Breast epithelium (tissue), 4 donors: Measurements from ENCODE around the gene SIK2. TPM values are rescaled to one million over a fixed set of nuclear protein-coding genes. Genes with fewer than 3 reads are reported as not detected.

Experiments used
- DNase-seq, 2 donors: peaks; one replicate each; pipeline ENCODE4 v3.0.0-alpha.2; 2019; ENCODE audit warnings: low spot score in 2 of 2
- H3K27ac ChIP-seq, 2 donors: fragments of 200-600 bp; sonication (generic) in 1 of 2; one replicate each; pipeline ENCODE4 v1.5.1; 2016 to 2019; ENCODE audit warnings: mild to moderate bottlenecking in 1 of 2
- H3K27me3 ChIP-seq, 2 donors: fragments of 200-600 bp; sonication (generic) in 1 of 2; one replicate each; pipeline versions ENCODE4 v1.5.1 to v1.6.0; 2017 to 2019; ENCODE audit warnings: control low read depth in 1 of 2, mild to moderate bottlenecking in 1 of 2
- H3K36me3 ChIP-seq: fragments of 200-600 bp; one replicate; pipeline ENCODE4 v1.5.1; 2019
- H3K4me1 ChIP-seq, 2 donors: fragments of 200-600 bp; sonication (generic); one replicate each; pipeline ENCODE4 v1.5.1; 2016 to 2019; ENCODE audit warnings: control low read depth in 1 of 2
- H3K4me3 ChIP-seq, 3 donors: fragments of 200-600 bp; sonication (generic); 1 replicate in 2 of 3; 2 replicates in 1 of 3; pipeline ENCODE4 v1.5.1; 2016 to 2019; ENCODE audit warnings: mild to moderate bottlenecking in 3 of 3, moderate library complexity in 2 of 3
- H3K9me3 ChIP-seq, 2 donors: fragments of 200-600 bp; sonication (generic) in 1 of 2; one replicate each; pipeline ENCODE4 v1.5.1; 2016 to 2019; ENCODE audit warnings: control low read depth in 1 of 2
- CTCF ChIP-seq, 3 donors: fragments of 450-650 bp; IDR thresholded peaks; one replicate each; pipeline ENCODE4 v1.5.1; 2016 to 2017; ENCODE audit warnings: antibody characterized with exemption in 3 of 3, mild to moderate bottlenecking in 3 of 3, moderate library complexity in 3 of 3
- POLR2A ChIP-seq: fragments of 450-650 bp; IDR thresholded peaks from one replicate; pipeline ENCODE4 v1.6.1; 2016; ENCODE audit warnings: antibody characterized with exemption, mild to moderate bottlenecking, moderate library complexity
- POLR2AphosphoS5 ChIP-seq, 3 donors: sonication (generic); formaldehyde crosslinking; IDR thresholded peaks; one replicate each; pipeline ENCODE4 v1.6.1; 2017; ENCODE audit warnings: antibody characterized with exemption in 3 of 3
- intact Hi-C: fragments of 100-400 bp; cut with DNase I; formaldehyde crosslinking; loops from one replicate; pipeline ENCODE4 v1.15.1; 2023; ENCODE audit warnings: low total_unique reads
- total RNA-seq, 3 donors: library from RNA; depleted of rRNA; stranded (reverse); fragments of >200 nt; gene quantifications; one replicate each; pipeline ENCODE4 v1.1.0, GENCODE V29; 2016

The SIK2 gene
- total RNA-seq, 3 donors from 2014 or later: 19.0 to 56.6 (median 30.7) TPM

DNA sequence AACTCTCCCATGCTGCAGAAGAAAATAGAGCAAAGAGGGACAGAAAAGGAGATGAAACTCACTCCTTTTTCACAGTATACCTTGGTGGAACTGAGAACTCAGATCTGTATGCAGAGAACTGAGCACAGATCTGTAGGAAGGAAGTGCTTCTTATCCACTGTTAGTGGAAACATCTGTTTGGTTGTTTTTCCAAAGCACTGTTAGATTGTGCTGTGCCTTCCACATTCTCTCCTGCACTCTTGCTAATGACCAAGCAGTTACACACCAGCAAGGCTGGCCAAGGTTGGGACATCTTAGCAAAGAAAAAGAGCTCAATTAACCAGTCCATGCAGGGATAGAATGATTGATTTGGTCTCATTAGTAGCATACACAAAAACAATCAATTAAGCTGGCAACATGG is 20.1 kb upstream of the SIK2 start:
- Histone ChIP-seq H3K27ac (no peak overlapping the region), H3K9me3 (no peaks in the 10 kb centered on the region), H3K27me3 (no peaks in the 10 kb centered on the region), H3K36me3 (no peaks in the 10 kb centered on the region), H3K4me3 (no peak overlapping the region), H3K4me1 (no peaks in the 10 kb centered on the region)
- intact Hi-C loops: no loop called here
- no peak for TF ChIP-seq POLR2A
- no peak for TF ChIP-seq CTCF (IDR thresholded peaks at IDR 0.05)
- no peak for TF ChIP-seq POLR2AphosphoS5 (IDR thresholded peaks at IDR 0.05)
- DNase-seq: no peak

DNA sequence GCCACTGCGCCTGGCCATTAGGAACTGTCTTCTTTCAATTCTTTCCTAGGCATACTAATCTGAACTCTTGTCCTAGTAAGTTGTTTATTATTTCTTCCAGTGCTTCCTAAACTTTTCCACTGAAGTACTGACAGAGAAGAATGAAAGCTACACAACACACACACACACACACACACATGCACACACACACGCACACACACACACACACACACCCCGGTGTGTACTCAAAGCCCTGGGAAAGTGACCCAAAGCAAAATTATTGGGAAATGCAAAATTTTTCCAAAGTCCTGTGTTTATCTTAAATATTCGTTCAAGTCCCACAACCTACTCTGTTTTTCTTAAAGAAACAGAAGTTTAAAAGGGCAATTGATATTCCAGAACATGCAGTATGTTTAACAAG is 19.4 kb upstream of the SIK2 start:
- no peak for DNase-seq
- H3K36me3 ChIP-seq: no peaks in the 10 kb centered on the region
- no peak overlapping the region for H3K27ac ChIP-seq
- H3K4me3 ChIP-seq: no peak overlapping the region
- no peaks in the 10 kb centered on the region for H3K27me3 ChIP-seq
- no peaks in the 10 kb centered on the region for H3K4me1 ChIP-seq
- no peak for TF ChIP-seq POLR2AphosphoS5 (IDR thresholded peaks at IDR 0.05)
- TF ChIP-seq CTCF (IDR thresholded peaks at IDR 0.05): no peak
- TF ChIP-seq POLR2A: no peak
- intact Hi-C loops: no loop called here
- H3K9me3 ChIP-seq: no peaks in the 10 kb centered on the region

DNA sequence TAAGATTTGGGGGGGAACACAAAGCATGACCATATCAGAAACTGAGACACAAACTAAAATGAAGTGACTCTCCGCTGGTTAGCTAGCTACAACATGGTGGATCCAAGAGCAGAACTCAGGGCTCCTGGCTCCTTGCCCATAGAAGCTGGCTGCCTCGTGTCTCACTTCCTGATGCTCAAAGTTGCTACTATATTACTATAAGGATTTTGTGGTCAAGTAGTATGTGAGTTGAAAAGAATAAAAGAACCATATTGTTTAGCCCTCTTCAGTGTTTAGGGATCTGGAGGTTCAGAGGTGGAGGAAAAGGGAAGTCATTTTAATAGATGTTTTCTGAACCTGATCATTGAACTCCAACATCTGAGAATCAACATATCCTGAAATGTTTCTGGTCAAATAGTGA is 16.9 kb upstream of the SIK2 start:
- no peak for DNase-seq
- no peak overlapping the region for H3K27ac ChIP-seq
- intact Hi-C loops: no loop called here
- H3K9me3 ChIP-seq: no peaks in the 10 kb centered on the region
- no peak for TF ChIP-seq POLR2A
- TF ChIP-seq POLR2AphosphoS5 (IDR thresholded peaks at IDR 0.05): no peak
- TF ChIP-seq CTCF (IDR thresholded peaks at IDR 0.05): no peak
- no peaks in the 10 kb centered on the region for H3K36me3 ChIP-seq
- no peaks in the 10 kb centered on the region for H3K4me1 ChIP-seq
- H3K27me3 ChIP-seq: no peaks in the 10 kb centered on the region
- no peak overlapping the region for H3K4me3 ChIP-seq

DNA sequence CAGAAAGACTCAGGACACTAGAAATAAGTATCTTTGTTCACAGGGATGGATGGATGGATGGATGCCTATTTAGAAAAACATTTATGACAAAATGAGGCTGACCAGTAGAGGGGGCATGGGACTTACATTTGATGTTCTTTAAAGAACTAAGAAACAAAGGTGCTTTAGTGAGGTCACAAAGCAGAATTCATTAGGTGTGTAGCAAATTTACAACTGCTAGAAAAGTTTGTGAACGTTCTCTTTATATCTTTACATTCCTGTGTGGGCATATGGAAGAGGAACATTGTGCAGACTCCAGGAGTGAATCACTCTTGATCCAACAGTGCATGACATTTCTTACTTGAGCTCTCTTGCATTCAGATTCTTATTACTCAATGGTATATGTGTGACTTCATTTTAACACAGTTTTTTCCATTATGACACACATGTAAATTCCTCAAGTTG is 15.8 kb upstream of the SIK2 start:
- Histone ChIP-seq H3K27ac (no peak overlapping the region), H3K36me3 (no peaks in the 10 kb centered on the region), H3K9me3 (no peaks in the 10 kb centered on the region), H3K4me3 (no peak overlapping the region), H3K27me3 (no peaks in the 10 kb centered on the region), H3K4me1 (no peaks in the 10 kb centered on the region)
- DNase-seq: no peak
- TF ChIP-seq POLR2AphosphoS5 (IDR thresholded peaks at IDR 0.05) (no peak), CTCF (IDR thresholded peaks at IDR 0.05) (peak in 2 of 3 donors; percentile 44 to 68)
- intact Hi-C loops: no loop called here

- DNase-seq: no peak
- Histone ChIP-seq H3K4me1 (no peaks in the 10 kb centered on the region), H3K9me3 (no peaks in the 10 kb centered on the region), H3K27me3 (no peaks in the 10 kb centered on the region), H3K4me3 (no peak overlapping the region), H3K27ac (no peak overlapping the region), H3K36me3 (no peaks in the 10 kb centered on the region)
- intact Hi-C loops: no loop called here
- no peak for TF ChIP-seq POLR2A
- no peak for TF ChIP-seq POLR2AphosphoS5 (IDR thresholded peaks at IDR 0.05)
- no peak for TF ChIP-seq CTCF (IDR thresholded peaks at IDR 0.05)
Measured at GRCh38 chr11:111589114-111589513, 13.1 kb upstream of the SIK2 start.
